ENCODE measurements around the gene SLC38A9.

Gene SLC38A9

GRCh38 chr5:55594671-55595070, 117.5 kb downstream of the SLC38A9 start:
- intact Hi-C loops (cut with DNase I): no loop called here
- no peak for DNase-seq

GRCh38 chr5:55593115-55593472, 119.0 kb downstream of the SLC38A9 start:
- intact Hi-C loops (cut with DNase I): no loop called here
- no peak for DNase-seq

GRCh38 chr5:55592388-55593114, 119.6 kb downstream of the SLC38A9 start:
- DNase-seq: no peak
- intact Hi-C loops (cut with DNase I): no loop called here

- intact Hi-C loops (cut with DNase I): no loop called here
- no peak for DNase-seq
Measured at GRCh38 chr5:55591686-55592085, 120.4 kb downstream of the SLC38A9 start.

GRCh38 chr5:55585206-55585610, 126.9 kb downstream of the SLC38A9 start:
- no peak for DNase-seq
- intact Hi-C loops (cut with DNase I): no loop called here

GRCh38 chr5:55584398-55585205, 127.5 kb downstream of the SLC38A9 start:
- DNase-seq: no peak
- intact Hi-C loops (cut with DNase I): no loop called here

- intact Hi-C loops (cut with DNase I): no loop called here
- DNase-seq: no peak
Measured at GRCh38 chr5:55583578-55583977, 128.5 kb downstream of the SLC38A9 start.

- intact Hi-C loops (cut with DNase I): no loop called here
- DNase-seq: no peak
Measured at GRCh38 chr5:55582256-55582655, 129.9 kb downstream of the SLC38A9 start.

- no peak for DNase-seq
- intact Hi-C loops (cut with DNase I): no loop called here
Measured at GRCh38 chr5:55580042-55580441, 132.1 kb downstream of the SLC38A9 start.

GRCh38 chr5:55578771-55579170, 133.4 kb downstream of the SLC38A9 start:
- intact Hi-C loops (cut with DNase I): no loop called here
- DNase-seq: no peak

GRCh38 chr5:55577353-55578060, 134.6 kb downstream of the SLC38A9 start:
- peak in 1 of 10 donors; percentile 29 for DNase-seq
- intact Hi-C loops (cut with DNase I): no loop called here

- intact Hi-C loops (cut with DNase I): no loop called here
- no peak for DNase-seq
Measured at GRCh38 chr5:55576661-55577060, 135.5 kb downstream of the SLC38A9 start.

Measured in posterior cingulate gyrus (tissue), 11 donors.